Measurements from ENCODE around the gene RHBDF1.

RHBDF1 gene

DNA sequence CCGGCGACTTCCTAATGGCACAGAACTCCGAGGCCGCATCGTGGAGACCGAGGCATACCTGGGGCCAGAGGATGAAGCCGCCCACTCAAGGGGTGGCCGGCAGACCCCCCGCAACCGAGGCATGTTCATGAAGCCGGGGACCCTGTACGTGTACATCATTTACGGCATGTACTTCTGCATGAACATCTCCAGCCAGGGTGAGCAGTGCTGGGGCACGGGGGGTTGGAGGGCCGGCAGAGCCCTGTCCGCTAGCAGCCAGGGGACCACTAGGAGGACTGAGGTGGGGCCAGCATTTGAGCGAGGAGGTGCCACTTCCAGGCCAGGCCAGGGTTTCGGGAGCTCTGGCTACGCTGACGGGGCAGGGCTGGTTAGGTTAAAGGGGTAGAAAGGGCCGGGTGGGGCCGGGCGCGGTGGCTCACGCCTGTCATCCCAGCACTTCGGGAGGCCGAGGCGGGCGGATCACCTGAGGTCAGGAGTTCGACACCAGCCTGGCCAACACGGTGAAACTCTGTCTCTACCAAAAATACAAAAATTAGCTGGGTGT, 10.7 kb upstream of the RHBDF1 start:
- H3K4me3 ChIP-seq (ENCODE audit: low read length) = no peak overlapping the region
- H3K27me3 ChIP-seq (replicated peaks; ENCODE audit: insufficient read depth, low read length) = no peaks in the 10 kb centered on the region
- no peak overlapping the region for H2AFZ ChIP-seq (ENCODE audit: low read length)
- no peak overlapping the region for H3K9ac ChIP-seq (ENCODE audit: low read length)
- no peaks in the 10 kb centered on the region for H4K20me1 ChIP-seq (ENCODE audit: insufficient read depth, low read length)
- no peak for TF ChIP-seq EZH2phosphoT487 (IDR thresholded peaks at IDR 0.05; ENCODE audit: low read length)
- TF ChIP-seq EZH2 (optimal IDR thresholded peaks at IDR 0.05; ENCODE audit: low read depth, low read length) = no peak
- TF ChIP-seq, protein P1, sequence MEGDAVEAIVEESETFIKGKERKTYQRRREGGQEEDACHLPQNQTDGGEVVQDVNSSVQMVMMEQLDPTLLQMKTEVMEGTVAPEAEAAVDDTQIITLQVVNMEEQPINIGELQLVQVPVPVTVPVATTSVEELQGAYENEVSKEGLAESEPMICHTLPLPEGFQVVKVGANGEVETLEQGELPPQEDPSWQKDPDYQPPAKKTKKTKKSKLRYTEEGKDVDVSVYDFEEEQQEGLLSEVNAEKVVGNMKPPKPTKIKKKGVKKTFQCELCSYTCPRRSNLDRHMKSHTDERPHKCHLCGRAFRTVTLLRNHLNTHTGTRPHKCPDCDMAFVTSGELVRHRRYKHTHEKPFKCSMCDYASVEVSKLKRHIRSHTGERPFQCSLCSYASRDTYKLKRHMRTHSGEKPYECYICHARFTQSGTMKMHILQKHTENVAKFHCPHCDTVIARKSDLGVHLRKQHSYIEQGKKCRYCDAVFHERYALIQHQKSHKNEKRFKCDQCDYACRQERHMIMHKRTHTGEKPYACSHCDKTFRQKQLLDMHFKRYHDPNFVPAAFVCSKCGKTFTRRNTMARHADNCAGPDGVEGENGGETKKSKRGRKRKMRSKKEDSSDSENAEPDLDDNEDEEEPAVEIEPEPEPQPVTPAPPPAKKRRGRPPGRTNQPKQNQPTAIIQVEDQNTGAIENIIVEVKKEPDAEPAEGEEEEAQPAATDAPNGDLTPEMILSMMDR (IDR thresholded peaks at IDR 0.05; ENCODE audit: low read length) = no peak
- no peak overlapping the region for H3K4me2 ChIP-seq (ENCODE audit: low read depth, low read length)
- H3K36me3 ChIP-seq (replicated peaks; ENCODE audit: insufficient read depth, low read length) = no peaks in the 10 kb centered on the region
- H3K27ac ChIP-seq (ENCODE audit: low read length) = no peak overlapping the region
- peaks cover 9% of the 10 kb centered on the region for H3K79me2 ChIP-seq (ENCODE audit: low read length)
- no peaks in the 10 kb centered on the region for H3K9me3 ChIP-seq (replicated peaks; ENCODE audit: insufficient read depth, low read length)
- H3K9me2 ChIP-seq (replicated peaks; ENCODE audit: insufficient read depth, low read length) = no peaks in the 10 kb centered on the region
- peaks cover 7% of the 10 kb centered on the region; the same call in 1 of the 2 replicates for H3F3A ChIP-seq (ENCODE audit: insufficient read depth, low read length)
- DNase-seq = no peak
- H3K4me1 ChIP-seq (ENCODE audit: low read length) = peaks cover 31% of the 10 kb centered on the region

DNA sequence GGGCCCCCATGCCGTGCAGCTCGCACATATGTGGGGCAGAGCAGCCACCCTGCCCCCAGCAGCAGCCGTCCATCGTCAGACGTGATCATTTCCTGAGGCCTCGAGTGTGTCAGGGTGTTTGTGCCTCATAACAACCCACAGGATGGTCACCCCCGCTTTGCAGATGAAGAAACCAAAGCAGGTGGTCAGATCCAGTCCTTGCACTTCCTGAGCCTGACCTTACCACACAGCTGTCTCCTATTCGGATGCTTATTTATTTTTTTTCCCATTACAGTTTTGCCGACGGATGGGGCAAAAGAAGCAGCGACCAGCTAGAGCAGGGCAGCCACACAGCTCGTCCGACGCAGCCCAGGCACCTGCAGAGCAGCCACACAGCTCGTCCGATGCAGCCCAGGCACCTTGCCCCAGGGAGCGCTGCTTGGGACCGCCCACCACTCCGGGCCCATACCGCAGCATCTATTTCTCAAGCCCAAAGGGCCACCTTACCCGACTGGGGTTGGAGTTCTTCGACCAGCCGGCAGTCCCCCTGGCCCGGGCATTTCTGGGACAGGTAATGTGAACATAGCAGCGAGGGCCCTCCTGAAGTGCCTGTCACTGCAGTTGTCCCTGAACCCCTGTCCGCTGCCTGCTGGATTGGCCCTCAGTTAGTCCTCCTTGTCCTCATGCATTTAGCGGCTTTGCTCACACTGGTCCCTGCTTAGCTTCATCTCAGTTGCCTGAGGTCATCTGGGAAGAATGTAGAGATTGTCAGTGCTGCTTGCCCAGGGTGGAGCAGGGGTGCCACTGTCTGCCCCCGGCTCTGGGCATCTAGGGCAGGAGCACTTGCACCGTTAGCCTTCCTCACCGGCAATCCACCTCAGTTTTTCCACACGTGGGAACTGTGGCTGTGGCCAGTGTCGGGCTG, 7.0 kb upstream of the RHBDF1 start:
- Histone ChIP-seq H3K4me1 (ENCODE audit: low read length) (peaks cover 28% of the 10 kb centered on the region), H4K20me1 (ENCODE audit: insufficient read depth, low read length) (no peaks in the 10 kb centered on the region), H3K9ac (ENCODE audit: low read length) (peak overlapping the region; percentile 74; the same call in 1 of the 2 replicates), H3K36me3 (replicated peaks; ENCODE audit: insufficient read depth, low read length) (no peaks in the 10 kb centered on the region), H3K9me3 (replicated peaks; ENCODE audit: insufficient read depth, low read length) (no peaks in the 10 kb centered on the region), H3K27ac (ENCODE audit: low read length) (no peak overlapping the region), H3F3A (ENCODE audit: insufficient read depth, low read length) (0 out of 2 replicates have a peak, but pooled peaks cover 3% of the 10 kb centered on the region), H2AFZ (ENCODE audit: low read length) (no peak overlapping the region), H3K4me3 (ENCODE audit: low read length) (peak overlapping the region; percentile 90; the same call in 1 of the 2 replicates), H3K9me2 (replicated peaks; ENCODE audit: insufficient read depth, low read length) (no peaks in the 10 kb centered on the region), H3K27me3 (replicated peaks; ENCODE audit: insufficient read depth, low read length) (no peaks in the 10 kb centered on the region), H3K4me2 (ENCODE audit: low read depth, low read length) (peak overlapping the region; percentile 88), H3K79me2 (ENCODE audit: low read length) (peaks cover 9% of the 10 kb centered on the region)
- no peak for DNase-seq
- TF ChIP-seq, protein P1 (IDR thresholded peaks at IDR 0.05; ENCODE audit: low read length) = no peak
- TF ChIP-seq EZH2 (optimal IDR thresholded peaks at IDR 0.05; ENCODE audit: low read depth, low read length) (no peak), EZH2phosphoT487 (IDR thresholded peaks at IDR 0.05; ENCODE audit: low read length) (no peak)

DNA sequence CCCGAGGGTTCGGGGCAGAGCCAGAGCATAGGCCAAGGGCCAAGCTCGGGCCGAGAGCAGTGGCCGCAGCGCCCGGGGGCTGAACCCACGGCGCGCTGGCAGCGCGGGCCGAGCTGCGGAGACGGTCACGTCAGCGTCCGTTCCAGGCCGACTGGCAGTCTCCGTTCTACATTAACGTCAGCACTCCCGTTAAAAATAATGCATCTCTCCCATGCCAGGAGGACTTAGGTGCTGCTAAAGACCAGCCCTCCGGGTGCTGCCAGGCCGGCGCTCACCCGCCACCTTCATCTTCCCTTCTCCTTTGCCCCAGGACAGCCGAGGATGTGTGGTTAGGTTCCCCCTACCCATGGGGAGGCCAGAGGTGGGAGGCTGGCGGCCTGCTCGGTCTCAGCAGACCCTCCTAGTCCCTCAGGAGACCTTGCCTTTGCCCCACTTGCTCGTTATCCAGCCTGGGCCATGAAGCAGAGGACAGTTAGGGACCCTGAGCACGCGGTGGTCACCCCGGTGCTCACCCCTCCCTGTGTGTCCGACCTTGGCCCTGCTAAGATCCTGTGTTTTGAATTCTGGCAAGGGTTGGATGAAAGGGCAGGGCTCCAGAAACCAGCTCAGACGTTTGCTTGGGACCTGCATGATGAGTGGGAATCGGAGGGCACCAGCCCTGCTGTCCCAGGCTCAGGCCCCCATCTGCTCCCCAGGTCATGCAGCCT, 6.2 kb upstream of the RHBDF1 start:
- Histone ChIP-seq H3K27ac (ENCODE audit: low read length) (no peak overlapping the region), H3K9ac (ENCODE audit: low read length) (peak overlapping the region; percentile 74), H3K27me3 (replicated peaks; ENCODE audit: insufficient read depth, low read length) (no peaks in the 10 kb centered on the region), H3K4me1 (ENCODE audit: low read length) (peaks cover 21% of the 10 kb centered on the region), H3K36me3 (replicated peaks; ENCODE audit: insufficient read depth, low read length) (no peaks in the 10 kb centered on the region), H2AFZ (ENCODE audit: low read length) (peak overlapping the region; percentile 63; the same call in 1 of the 2 replicates), H3K4me2 (ENCODE audit: low read depth, low read length) (peak overlapping the region; percentile 88), H3K4me3 (ENCODE audit: low read length) (peak overlapping the region; percentile 90), H3K9me3 (replicated peaks; ENCODE audit: insufficient read depth, low read length) (no peaks in the 10 kb centered on the region), H4K20me1 (ENCODE audit: insufficient read depth, low read length) (no peaks in the 10 kb centered on the region), H3K79me2 (ENCODE audit: low read length) (peaks cover 9% of the 10 kb centered on the region), H3F3A (ENCODE audit: insufficient read depth, low read length) (0 out of 2 replicates have a peak, but pooled peaks cover 3% of the 10 kb centered on the region), H3K9me2 (replicated peaks; ENCODE audit: insufficient read depth, low read length) (no peaks in the 10 kb centered on the region)
- DNase-seq = peak; percentile 26
- TF ChIP-seq EZH2phosphoT487 (IDR thresholded peaks at IDR 0.05; ENCODE audit: low read length) (no peak), EZH2 (optimal IDR thresholded peaks at IDR 0.05; ENCODE audit: low read depth, low read length) (no peak)
- TF ChIP-seq, protein P1 (IDR thresholded peaks at IDR 0.05; ENCODE audit: low read length) = no peak
